ENCODE results near the gene LARGE1. TPM values are rescaled to one million over a fixed set of nuclear protein-coding genes. Genes with fewer than 3 reads are reported as not detected.

Gene LARGE1
- total and polyA plus RNA-seq, 2 of the 8 experiments (the other 6 are each of a cell fraction or from before 2014, with no cell fraction given), result 43.7 to 83.0 TPM

- no peak for TF ChIP-seq TAF7 (optimal IDR thresholded peaks at IDR 0.05; ENCODE audit: borderline replicate concordance, low read depth, low read length)
- no peak for TF ChIP-seq BCL11A (IDR thresholded peaks at IDR 0.05; ENCODE audit: low read depth in 2 of 2, low read length in 2 of 2)
- TF ChIP-seq CEBPB (IDR thresholded peaks at IDR 0.05; ENCODE audit: low read depth, low read length), result no peak
- TF ChIP-seq E2F6 (IDR thresholded peaks at IDR 0.05), result no peak
- TF ChIP-seq FOSL1 (IDR thresholded peaks at IDR 0.05; ENCODE audit: insufficient read depth, low read depth, low read length), result no peak
- no peak for TF ChIP-seq JUND (IDR thresholded peaks at IDR 0.05; ENCODE audit: low read length)
- no peak for TF ChIP-seq SP1 (IDR thresholded peaks at IDR 0.05; ENCODE audit: low read depth, low read length)
Observed at GRCh38 chr22:33472462-33473344, 447.6 kb downstream of the LARGE1 start (continued).
